Measurements from ENCODE around the gene PHF23. TPM values are rescaled to one million over a fixed set of nuclear protein-coding genes. Genes with fewer than 3 reads are reported as not detected.
"Not testable (repeated sequence)": the region's sequence is repeated elsewhere in the genome, so short reads cannot be mapped to it uniquely, and the experiment has no call there.

PHF23 gene
- total RNA-seq, 2 experiments from 2014 or later, result 40.7 to 43.7 TPM

DNA sequence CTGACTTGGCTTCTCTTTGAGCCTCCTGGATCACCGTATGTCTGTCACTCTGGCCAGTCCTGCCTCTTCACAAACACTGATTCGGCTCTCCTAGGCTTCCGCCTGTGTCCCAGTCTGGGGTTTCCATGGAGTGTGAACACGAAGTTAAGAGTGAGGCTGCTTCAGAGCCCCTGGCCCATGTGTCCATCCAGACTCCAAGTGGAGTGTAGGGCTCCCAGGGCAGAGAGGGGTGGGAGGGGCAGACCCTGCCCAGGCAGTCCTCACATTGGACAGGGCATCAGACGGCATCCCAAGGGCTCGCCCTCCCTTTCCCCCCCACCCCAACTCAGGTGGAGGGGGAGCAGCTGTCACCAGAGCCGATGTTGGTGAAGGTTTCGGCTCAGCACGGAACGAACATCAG, 4.6 kb upstream of the PHF23 start:
- POLR2A ChIA-PET, result not testable (repeated sequence)
- CTCF ChIA-PET, result interaction anchor here (1.2 kb wide), 1 partner anchor 11 kb away, joined by 3 read pairs; no protein-coding TSS in a partner anchor

DNA sequence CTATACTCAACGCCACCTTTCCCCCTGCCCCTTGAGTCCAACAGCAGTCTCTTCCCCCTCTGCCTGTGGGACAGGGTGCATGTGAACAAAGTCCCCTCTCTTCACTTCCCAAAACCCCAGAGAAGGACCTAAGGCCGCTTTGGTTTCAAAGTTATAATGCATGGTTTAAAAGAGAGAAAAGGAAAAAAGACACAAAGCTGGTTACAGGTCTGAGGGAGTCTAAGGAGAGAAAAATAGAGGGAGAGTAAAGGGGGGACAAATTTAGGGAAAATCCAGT, 4.1 kb upstream of the PHF23 start:
- CTCF ChIA-PET, result interaction anchor here (1.2 to 1.3 kb wide), 2 partner anchors 8 to 22 kb away, joined by 3 read pairs; partner anchors contain the start of genes CTDNEP1 and ELP5
- POLR2A ChIA-PET, result no interaction called here

DNA sequence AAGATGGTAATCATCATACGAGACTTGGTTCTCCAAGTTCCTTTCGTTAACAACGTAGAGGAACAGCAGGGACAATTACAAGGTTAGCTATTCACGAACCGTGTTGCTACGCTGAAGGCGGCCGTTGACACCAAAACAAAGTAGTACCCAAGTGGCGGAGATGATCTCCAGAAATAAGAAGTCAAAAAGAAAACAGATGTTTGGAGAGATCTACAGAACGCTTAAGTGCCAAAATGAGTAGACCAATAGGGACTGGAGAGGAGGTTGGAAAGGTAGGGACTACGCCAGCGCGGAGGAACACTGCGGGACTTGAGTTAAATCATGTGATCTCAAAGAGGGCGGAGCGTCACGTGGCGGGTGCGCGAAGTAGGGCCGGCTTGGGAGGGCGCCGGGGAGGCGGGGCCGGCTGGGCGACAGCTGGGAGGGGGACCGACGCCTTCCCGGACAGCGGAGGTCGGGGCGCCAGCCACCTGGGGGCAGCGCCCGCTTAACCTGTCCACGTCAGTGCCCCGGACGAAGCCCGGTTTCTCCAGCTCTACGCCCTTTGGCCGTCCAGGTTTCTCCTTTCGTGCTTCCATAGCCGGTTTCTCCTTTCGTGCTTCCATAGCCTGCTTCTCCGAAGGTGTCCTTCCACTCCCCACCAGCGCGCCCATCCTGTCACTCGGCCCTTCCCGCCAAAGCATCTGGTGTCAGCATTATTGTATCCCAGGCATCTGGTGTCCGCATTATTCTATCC, 3.6 kb upstream of the PHF23 start:
- ChIA-PET CTCF (interaction anchor here (0.9 to 1.3 kb wide), 3 partner anchors 9 to 22 kb away, joined by 3 read pairs; partner anchors contain the start of genes CTDNEP1 and ELP5), POLR2A (interaction anchor here (1.1 kb wide), 1 partner anchor 9 kb away, joined by 6 read pairs; the partner anchor contains the start of gene CTDNEP1)

DNA sequence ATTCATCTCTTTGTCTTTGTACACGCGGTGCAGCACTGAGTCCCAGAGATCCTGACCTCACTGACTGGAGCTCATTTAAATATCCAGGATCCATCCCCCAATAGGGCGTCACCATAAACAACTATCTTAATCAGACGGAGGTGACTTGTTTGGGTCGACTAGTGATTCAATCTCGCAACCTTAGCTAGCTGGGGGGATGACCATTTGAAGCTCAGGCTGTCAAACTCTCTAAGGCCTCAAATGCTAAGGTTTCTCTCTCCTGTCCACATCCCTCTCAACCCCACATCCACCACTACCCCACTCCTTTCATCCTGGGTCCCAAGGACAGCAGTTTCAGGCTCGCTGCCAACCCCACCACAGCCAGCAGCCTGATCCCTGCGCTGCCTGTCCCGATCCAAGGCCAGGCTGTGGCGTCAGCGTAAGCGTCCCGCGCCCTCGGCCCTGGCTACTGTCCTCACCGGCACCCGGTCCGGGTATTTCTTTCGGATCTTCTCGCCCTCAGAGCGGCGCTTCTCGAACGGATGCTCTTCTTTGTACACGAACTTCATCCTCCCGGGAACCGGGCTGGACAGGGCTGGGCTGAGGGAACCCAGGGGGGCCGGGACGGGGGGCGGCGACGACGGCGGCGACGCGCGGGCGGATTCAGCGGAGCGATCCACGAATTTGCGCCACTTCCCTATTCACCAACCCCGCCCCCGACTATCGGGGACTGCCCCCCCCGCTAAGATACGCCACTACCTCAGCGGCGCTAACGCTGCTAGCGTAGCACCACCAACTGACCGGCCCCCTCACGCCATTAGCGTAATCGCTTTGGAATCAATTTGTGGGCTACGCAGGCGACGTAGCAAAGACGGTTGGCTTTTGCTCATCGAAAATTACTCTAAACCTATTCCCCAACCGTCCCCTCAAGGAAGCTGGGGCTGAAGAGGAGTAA, 2.8 kb upstream of the PHF23 start, which contains the start of gene GABARAP:
Gene GABARAP (minus strand): TSS at position 667 of the 934 bp plus-strand sequence. CDS start 119 bp downstream, at position 548.
- ChIA-PET POLR2A (interaction anchor here (0.6 to 1.1 kb wide), 3 partner anchors 9 to 612 kb away, joined by 3 to 7 read pairs (median 6); partner anchors contain the start of gene CTDNEP1), CTCF (interaction anchor here (0.9 to 3.0 kb wide), 5 partner anchors 9 to 54 kb away, joined by 3 to 17 read pairs (median 3); partner anchors contain the start of genes CTDNEP1 and ELP5)

DNA sequence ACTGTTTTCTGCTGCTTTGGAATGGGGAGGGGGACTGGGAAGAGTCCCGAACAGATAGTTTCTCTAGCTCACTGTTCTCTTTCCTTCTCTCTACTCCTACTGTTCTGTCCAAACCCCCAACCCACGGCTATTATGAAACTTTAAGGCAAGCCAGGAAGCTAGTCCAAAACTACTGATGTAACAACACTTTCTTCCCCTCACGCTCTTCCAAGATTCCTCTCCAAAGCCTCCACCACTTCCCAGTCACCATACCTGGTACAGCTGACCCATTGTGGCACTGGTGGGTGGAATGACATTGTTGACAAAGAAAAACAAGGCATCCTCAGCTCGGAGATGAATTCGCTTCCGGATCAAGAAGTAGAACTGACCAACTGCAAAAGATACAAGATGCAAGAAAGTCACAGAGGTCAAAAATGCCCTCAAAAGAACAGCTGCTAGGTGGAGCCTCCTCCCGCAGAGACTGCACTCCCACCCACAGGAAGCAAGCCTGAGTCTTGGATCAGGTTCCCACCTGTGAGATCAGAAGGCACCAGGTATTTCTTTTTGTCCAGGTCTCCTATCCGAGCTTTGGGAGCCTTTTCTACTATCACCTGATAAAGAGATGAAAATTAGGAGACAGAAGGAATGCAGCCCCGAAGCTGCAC, 2.0 kb upstream of the PHF23 start:
- POLR2A ChIA-PET, result interaction anchor here (0.6 to 1.1 kb wide), 3 partner anchors 20 to 612 kb away, joined by 3 to 7 read pairs (median 6); no protein-coding TSS in a partner anchor

DNA sequence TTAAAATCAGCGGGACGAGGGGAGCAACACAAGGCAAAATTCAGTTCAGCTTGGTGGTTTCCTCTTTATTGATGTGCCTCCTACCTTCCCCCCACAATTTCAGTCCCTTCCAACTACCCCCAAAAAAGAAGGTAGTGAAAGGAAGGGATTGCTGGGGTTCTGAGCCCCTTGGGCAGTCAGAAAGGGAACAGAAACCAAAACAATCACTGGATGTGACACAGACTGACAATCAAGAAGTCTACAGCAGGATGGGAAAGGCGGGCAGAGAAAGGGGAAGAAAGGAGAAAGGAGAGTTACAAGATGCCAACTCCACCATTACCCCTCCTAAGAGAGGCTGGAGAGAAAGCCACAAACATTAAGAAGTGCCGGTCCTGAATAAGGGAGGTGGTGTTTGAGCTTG, 1.1 kb upstream of the PHF23 start:
- POLR2A ChIA-PET, result interaction anchor here (0.9 kb wide), 1 partner anchor 41 kb away, joined by 4 read pairs; the partner anchor contains the start of gene SLC2A4

More for the DNA sequence above, 2.0 kb upstream of the PHF23 start:
- CTCF ChIA-PET, result interaction anchor here (1.3 to 3.0 kb wide), 3 partner anchors 9 to 55 kb away, joined by 3 to 17 read pairs (median 7); partner anchors contain the start of genes CTDNEP1 and ELP5

DNA sequence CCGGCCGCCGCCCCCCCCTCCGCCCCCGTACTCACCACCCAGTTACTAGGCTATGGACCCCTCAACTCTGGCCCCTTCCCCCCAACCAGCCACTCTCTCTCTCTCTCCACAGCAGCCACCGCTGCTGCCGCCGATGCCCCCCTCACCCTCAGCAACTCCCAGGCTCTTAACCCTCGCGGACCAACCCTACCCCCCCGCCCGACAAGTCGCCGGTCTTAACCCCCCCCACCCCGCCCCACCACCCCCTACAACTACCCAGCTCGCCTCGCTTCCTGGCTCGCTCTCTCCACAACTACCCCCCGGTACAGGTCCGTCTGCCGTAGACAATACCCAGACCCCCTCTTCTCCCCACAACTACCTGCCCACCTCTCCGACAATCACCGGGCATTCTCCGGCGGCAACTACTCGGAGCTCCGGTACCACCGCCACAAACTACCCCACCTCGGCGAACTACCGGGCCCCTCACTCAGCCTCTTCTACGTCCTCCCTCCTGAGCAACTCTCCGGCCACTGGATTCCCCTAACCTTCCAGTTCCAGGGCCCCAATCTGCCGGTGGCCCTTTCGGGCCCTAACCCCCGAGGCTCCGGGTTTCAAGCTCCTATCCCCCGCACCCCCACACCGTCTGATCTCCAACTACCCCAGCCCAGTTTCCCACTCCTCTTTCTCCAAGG, 702 bp downstream of the PHF23 start:
- CTCF ChIA-PET, result interaction anchor here (0.7 to 1.8 kb wide), 2 partner anchors 18 to 25 kb away, joined by 3 to 5 read pairs; no protein-coding TSS in a partner anchor
- POLR2A ChIA-PET, result interaction anchor here (0.6 to 4.2 kb wide), 8 partner anchors 10 to 342 kb away, joined by 3 to 19 read pairs (median 3); partner anchors contain the start of genes ACADVL, ACAP1, CTDNEP1 and DLG4

More for the DNA sequence above, 1.1 kb upstream of the PHF23 start:
- CTCF ChIA-PET, result interaction anchor here (1.3 to 3.0 kb wide), 3 partner anchors 10 to 56 kb away, joined by 3 to 17 read pairs (median 7); partner anchors contain the start of genes CTDNEP1 and ELP5

DNA sequence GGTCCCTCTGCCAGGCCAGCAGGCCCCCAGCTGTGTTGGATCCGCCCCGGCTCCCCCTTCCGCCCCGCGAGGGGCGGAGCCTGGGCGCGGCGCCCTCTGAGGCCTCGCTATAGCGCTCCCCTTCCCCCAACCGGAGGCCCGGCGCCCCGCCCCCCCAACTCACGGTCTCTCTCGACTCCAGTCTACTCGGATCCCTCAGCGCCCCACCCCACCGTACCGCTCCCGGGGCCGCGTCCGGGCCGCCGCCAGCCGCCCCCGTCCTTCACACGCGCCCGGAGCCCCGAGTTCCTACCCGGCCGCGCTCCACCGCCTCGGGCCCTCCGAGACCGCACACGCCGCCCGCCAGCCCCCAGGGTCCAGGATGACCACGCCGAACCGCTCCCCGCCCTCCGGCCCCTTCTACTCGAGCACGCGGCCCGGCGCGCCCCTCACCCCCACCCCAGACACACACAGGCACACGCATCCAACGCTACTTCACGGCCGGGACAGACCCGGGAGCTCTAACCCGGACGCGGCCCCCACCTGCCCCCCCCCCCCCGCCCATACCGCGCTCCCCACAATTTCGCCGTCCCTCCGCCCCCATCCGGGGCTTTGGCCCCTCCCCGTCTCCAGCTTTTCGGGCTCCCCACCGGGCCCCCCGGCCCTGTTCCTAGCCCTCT, 1.4 kb downstream of the PHF23 start:
- POLR2A ChIA-PET, result interaction anchor here (0.5 to 4.2 kb wide), 8 partner anchors 11 to 99 kb away, joined by 3 to 19 read pairs (median 3); partner anchors contain the start of genes ACADVL, ACAP1, CTDNEP1 and DLG4
- CTCF ChIA-PET, result interaction anchor here (0.7 to 1.8 kb wide), 2 partner anchors 17 to 25 kb away, joined by 3 to 5 read pairs; no protein-coding TSS in a partner anchor

DNA sequence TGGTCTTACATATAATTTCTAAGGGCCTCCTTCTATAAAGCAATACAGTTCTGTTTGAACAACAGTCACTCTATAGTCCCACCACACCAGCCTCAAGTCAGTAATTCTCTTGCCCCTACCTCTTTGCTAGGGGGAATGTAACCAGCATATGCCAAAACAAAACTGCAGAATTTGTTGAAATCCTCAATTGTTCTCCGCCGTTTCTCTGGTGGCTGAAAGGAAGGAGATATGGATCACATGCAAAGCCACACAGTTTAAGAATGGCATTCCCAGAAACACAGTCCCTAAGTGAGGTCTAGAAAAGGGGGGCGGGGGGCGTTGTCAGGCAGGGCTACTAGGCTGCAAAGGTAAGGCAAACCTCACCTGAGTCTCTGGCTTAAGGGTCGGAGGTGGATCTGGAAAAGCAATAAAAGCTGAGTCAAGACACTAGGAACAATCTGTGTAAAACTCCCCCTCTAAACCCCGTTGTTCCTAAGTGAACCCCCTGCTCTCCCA, 1.9 kb downstream of the PHF23 start:
- ChIA-PET CTCF (interaction anchor here (0.9 kb wide), 1 partner anchor 17 kb away, joined by 3 read pairs; no protein-coding TSS in a partner anchor), POLR2A (interaction anchor here (0.5 to 4.2 kb wide), 4 partner anchors 14 to 23 kb away, joined by 3 to 19 read pairs (median 6); partner anchors contain the start of genes ACADVL, CTDNEP1, DLG4 and ELP5)

DNA sequence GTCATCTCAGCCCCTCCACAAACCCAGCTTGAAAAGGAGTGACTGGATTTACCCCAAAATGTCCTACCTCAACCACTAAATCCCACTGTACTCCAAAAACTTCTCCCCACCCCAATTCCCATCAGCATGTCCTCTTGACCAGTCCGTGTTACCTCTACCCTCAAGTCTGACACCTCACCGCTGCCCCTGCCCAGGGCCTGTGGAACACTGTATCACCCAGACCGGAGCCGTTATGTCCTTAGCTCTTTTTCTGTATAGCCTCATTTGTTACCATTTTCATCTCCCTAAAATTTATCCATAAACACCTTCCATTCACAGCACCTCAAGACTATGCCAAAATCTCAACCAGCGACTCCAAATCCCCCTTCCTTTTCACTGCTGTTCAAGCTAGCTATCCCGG, 2.4 kb downstream of the PHF23 start:
- ChIA-PET CTCF (interaction anchor here (0.9 kb wide), 1 partner anchor 17 kb away, joined by 3 read pairs; no protein-coding TSS in a partner anchor), POLR2A (interaction anchor here (4.2 kb wide), 1 partner anchor 17 kb away, joined by 19 read pairs; the partner anchor contains the start of genes ACADVL and DLG4)

DNA sequence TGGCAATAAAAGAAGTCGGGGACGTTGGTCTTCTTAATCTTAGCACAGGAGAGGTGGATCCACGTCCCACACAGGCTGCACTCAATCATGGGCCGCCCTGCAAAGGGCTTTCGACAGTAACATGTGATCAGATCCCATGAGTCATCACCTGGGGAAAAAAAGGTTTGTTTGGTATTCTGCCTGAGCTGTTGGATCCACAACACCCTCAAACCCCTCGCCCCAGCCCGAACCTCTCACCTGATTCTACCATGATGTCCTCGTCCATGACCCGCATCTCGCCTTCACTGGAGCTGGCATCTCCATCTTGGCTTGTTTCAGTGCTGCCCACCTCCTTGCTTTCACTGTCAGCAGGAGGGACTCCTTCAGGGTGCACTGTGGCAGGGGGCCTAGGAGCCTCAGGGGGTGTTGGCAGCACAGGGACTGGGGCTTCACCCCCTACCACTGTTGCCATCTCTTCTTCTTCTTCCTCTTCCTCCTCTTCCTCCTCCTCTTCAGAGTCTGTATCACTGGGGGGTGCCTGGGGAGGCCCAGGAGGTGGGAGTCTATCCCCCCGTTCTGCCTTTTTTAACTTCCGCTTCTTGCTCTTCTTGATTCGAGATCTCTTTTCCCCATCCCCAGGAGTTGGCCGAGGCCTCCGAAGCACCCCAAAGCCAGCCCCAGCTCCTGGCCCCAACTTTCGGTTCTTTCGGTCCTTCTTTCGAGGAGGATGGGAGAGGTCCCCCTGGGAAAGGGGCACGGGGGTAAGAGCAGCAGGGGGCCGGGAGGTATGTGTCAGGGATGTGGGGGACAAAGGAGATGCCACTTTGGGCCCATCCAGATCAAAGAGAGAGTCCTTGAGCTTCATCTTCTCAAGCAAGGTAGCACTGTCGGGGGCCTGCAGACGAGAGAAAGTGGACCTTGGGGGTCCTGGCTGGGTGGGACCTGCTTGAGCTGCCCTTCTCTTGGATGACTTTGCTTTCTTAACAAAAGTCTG, 3.3 kb downstream of the PHF23 start:
- POLR2A ChIA-PET, result interaction anchor here (4.2 kb wide), 1 partner anchor 17 kb away, joined by 19 read pairs; the partner anchor contains the start of genes ACADVL and DLG4
- CTCF ChIA-PET, result interaction anchor here (0.5 to 1.5 kb wide), 3 partner anchors 16 to 92 kb away, joined by 3 to 4 read pairs (median 3); no protein-coding TSS in a partner anchor

DNA sequence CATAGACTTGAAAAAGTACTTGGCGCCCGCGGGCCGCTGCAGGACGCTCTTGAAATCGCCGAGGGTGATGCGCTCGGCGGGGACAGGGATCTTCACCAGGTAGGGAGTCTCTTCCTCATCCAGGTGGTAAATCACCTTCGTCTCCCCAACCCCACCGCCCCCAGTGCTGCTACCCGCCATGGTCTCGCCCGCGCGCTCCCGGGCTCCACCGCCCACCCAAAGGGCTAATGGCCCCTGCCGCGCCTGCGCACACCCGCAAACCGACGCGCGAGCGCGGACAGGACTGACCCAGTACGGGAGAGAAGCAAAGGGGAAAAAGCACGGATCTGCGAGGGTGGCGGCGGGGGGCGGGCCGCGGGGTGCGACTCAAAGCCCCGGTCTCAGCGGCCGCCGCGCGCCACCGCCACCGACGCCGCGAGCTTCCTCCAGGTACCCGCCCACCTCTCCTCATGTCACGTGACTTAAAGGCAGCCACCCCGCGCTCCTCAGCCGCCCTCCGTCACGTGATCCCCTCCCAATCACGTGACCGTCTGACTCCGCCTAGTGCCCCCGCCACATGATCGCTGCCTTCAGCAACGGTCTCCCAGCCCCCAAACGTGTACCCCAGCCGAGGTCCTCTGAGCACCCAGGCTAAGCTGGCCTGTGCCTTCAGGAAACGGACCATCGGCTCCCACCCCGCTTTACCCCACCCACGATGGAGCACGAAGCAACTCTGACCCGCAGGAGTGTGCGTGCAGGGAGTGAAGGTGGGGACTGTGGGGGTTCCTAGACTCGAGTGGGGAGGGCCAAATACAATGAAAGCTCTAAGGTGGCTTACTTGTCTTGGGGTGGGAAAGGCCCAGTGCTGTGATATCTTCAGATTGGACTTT, 4.9 kb downstream of the PHF23 start, which contains the start of gene DVL2:
Gene DVL2 (minus strand): TSS at position 435 of the 869 bp plus-strand sequence. CDS start 255 bp downstream, at position 180.
- POLR2A ChIA-PET, result interaction anchor here (1.1 to 1.7 kb wide), 3 partner anchors 12 to 15 kb away, joined by 4 to 11 read pairs (median 5); partner anchors contain the start of genes ACADVL and DLG4
- CTCF ChIA-PET, result interaction anchor here (0.6 to 1.6 kb wide), 5 partner anchors 9 to 94 kb away, joined by 3 to 7 read pairs (median 4); partner anchors contain the start of gene ACADVL

DNA sequence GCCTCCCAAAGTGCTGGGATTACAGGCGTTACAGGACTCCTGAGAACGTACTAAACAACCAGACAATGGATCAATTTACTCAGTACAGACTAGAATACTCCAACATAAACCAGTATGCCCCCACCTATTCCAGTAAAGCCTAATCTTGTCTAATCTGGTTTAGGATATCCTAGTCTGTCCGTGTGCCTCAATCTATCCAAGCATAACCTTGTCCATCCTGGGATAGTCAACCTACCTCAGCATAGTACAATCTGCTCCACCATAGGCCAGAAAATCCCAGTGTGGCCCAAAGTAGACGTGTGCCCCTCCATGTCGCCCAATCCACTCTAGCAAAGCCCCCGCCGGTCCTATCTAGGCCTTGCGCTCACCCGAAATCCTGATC, 5.6 kb downstream of the PHF23 start:
- POLR2A ChIA-PET, result interaction anchor here (1.1 to 1.7 kb wide), 3 partner anchors 11 to 14 kb away, joined by 4 to 11 read pairs (median 5); partner anchors contain the start of genes ACADVL and DLG4
- CTCF ChIA-PET, result interaction anchor here (0.6 to 1.6 kb wide), 4 partner anchors 13 to 63 kb away, joined by 4 to 7 read pairs (median 4); partner anchors contain the start of gene ACADVL

DNA sequence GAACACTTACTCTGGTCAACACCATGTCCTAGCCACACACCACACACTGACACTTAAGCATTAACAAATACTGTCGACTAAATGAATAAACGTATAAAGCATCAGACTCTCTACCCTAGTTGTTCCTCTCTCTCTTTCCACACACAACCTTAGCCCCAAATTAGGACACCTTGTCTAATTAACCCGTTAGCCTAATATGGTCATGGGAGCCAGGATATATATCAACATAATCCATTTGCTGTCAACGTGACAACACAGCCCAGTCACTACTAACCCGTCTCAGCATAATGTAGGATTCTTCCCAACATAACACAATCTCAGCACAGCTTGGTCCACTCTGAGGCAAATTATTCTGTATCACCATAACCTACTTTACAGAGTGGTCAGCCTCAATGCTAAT, 7.1 kb downstream of the PHF23 start:
- POLR2A ChIA-PET, result interaction anchor here (1.1 kb wide), 1 partner anchor 11 kb away, joined by 3 read pairs; no protein-coding TSS in a partner anchor
- CTCF ChIA-PET, result interaction anchor here (0.8 to 1.5 kb wide), 2 partner anchors 12 to 186 kb away, joined by 3 to 7 read pairs; partner anchors contain the start of gene ACADVL

Measured in activated CD8-positive, alpha-beta memory T cell treated with anti-CD3 and anti-CD28 coated beads for 36 hours (primary cell).